Measurements from ENCODE around the gene TOP2B. TPM values are rescaled to one million over a fixed set of nuclear protein-coding genes. Genes with fewer than 3 reads are reported as not detected.

Gene TOP2B
- polyA plus RNA-seq, 1 donor (not counting 4 experiments of a cell fraction or from before 2014, with no cell fraction given), result 71.8 TPM

GRCh38 chr3:25604107-25604805, 60.5 kb downstream of the TOP2B start:
- FAIRE-seq (peak; percentile 20), DNase-seq (ENCODE audit: low read depth, low spot score) (no peak)
- no peaks in the 10 kb centered on the region for H3K9me3 ChIP-seq (ENCODE audit: control insufficient read depth, low read depth, low read length)
- H3K4me2 ChIP-seq (ENCODE audit: control insufficient read depth, extremely low read depth, insufficient read depth, low read depth, low read length), result no peak overlapping the region
- no peaks in the 10 kb centered on the region for H3K4me1 ChIP-seq (ENCODE audit: control insufficient read depth, extremely low read depth, insufficient read depth, low read length)
- TF ChIP-seq EZH2 (IDR thresholded peaks at IDR 0.05; ENCODE audit: low read length), result no peak
- no peak for TF ChIP-seq CTCF (optimal IDR thresholded peaks at IDR 0.05 in 1 of 3, IDR thresholded peaks at IDR 0.05 in 1 of 3, conservative IDR thresholded peaks at IDR 0.05 in 1 of 3; ENCODE audit: extremely low read depth in 1 of 3, insufficient read depth in 2 of 3, low read length in 3 of 3)
- H3K27ac ChIP-seq (ENCODE audit: control insufficient read depth, insufficient read depth, low read length), result no peak overlapping the region
- peaks cover 0 to 4% of the 10 kb centered on the region in 2 experiments for H3K36me3 ChIP-seq (ENCODE audit: control insufficient read depth in 2 of 2, extremely low read depth in 1 of 2, insufficient read depth in 2 of 2, low read length in 2 of 2)
- no peaks in the 10 kb centered on the region for H3K9me1 ChIP-seq (ENCODE audit: control insufficient read depth, extremely low read depth, insufficient read depth, low read length)
- dilution Hi-C loops (cut with MboI; ENCODE audit: extremely low pct_ligation_motif_present, low sequenced_read_pairs), result no loop called here
- no peak overlapping the region for H2AFZ ChIP-seq (ENCODE audit: control insufficient read depth, low read length)
- H3K4me3 ChIP-seq (ENCODE audit: control insufficient read depth in 2 of 3, extremely low read depth in 1 of 3, insufficient read depth in 2 of 3, low read depth in 1 of 3, low read length in 3 of 3), result no peak overlapping the region
- no peaks in the 10 kb centered on the region for H3K27me3 ChIP-seq (ENCODE audit: control insufficient read depth, extremely low read depth, insufficient read depth, low read length)
- no peak overlapping the region for H3K9ac ChIP-seq (ENCODE audit: control insufficient read depth, extremely low read depth, insufficient read depth, low read length)
- no peaks in the 10 kb centered on the region for H4K20me1 ChIP-seq (ENCODE audit: control insufficient read depth, extremely low read depth, insufficient read depth, low read length)
- no peaks in the 10 kb centered on the region for H3K79me2 ChIP-seq (ENCODE audit: control insufficient read depth, insufficient read depth, low read length)

GRCh38 chr3:25603703-25604102, 61.0 kb downstream of the TOP2B start:
- DNase-seq (ENCODE audit: low read depth, low spot score) (no peak), FAIRE-seq (no peak)
- Histone ChIP-seq H3K36me3 (ENCODE audit: control insufficient read depth in 2 of 2, extremely low read depth in 1 of 2, insufficient read depth in 2 of 2, low read length in 2 of 2) (peaks cover 0 to 4% of the 10 kb centered on the region in 2 experiments), H3K4me2 (ENCODE audit: control insufficient read depth, extremely low read depth, insufficient read depth, low read depth, low read length) (no peak overlapping the region), H3K9ac (ENCODE audit: control insufficient read depth, extremely low read depth, insufficient read depth, low read length) (no peak overlapping the region), H3K9me1 (ENCODE audit: control insufficient read depth, extremely low read depth, insufficient read depth, low read length) (no peaks in the 10 kb centered on the region), H3K27ac (ENCODE audit: control insufficient read depth, insufficient read depth, low read length) (no peak overlapping the region), H3K79me2 (ENCODE audit: control insufficient read depth, insufficient read depth, low read length) (no peaks in the 10 kb centered on the region), H2AFZ (ENCODE audit: control insufficient read depth, low read length) (no peak overlapping the region), H3K27me3 (ENCODE audit: control insufficient read depth, extremely low read depth, insufficient read depth, low read length) (no peaks in the 10 kb centered on the region), H3K4me1 (ENCODE audit: control insufficient read depth, extremely low read depth, insufficient read depth, low read length) (no peaks in the 10 kb centered on the region), H4K20me1 (ENCODE audit: control insufficient read depth, extremely low read depth, insufficient read depth, low read length) (no peaks in the 10 kb centered on the region), H3K4me3 (ENCODE audit: control insufficient read depth in 2 of 3, extremely low read depth in 1 of 3, insufficient read depth in 2 of 3, low read depth in 1 of 3, low read length in 3 of 3) (no peak overlapping the region), H3K9me3 (ENCODE audit: control insufficient read depth, low read depth, low read length) (no peaks in the 10 kb centered on the region)
- TF ChIP-seq CTCF (optimal IDR thresholded peaks at IDR 0.05 in 1 of 3, IDR thresholded peaks at IDR 0.05 in 1 of 3, conservative IDR thresholded peaks at IDR 0.05 in 1 of 3; ENCODE audit: extremely low read depth in 1 of 3, insufficient read depth in 2 of 3, low read length in 3 of 3), result no peak
- no peak for TF ChIP-seq EZH2 (IDR thresholded peaks at IDR 0.05; ENCODE audit: low read length)
- dilution Hi-C loops (cut with MboI; ENCODE audit: extremely low pct_ligation_motif_present, low sequenced_read_pairs), result no loop called here
